Bone marrow (tissue), 2 donors: Measurements from ENCODE around the gene SPOCK1.
"Not testable (repeated sequence)": the region's sequence is repeated elsewhere in the genome, so short reads cannot be mapped to it uniquely, and the experiment has no call there.

Experiments used
- DNase-seq, 2 donors: peaks; one replicate each; lab custom pipeline; 2025; lab: John Stamatoyannopoulos, UW

SPOCK1 gene

DNA sequence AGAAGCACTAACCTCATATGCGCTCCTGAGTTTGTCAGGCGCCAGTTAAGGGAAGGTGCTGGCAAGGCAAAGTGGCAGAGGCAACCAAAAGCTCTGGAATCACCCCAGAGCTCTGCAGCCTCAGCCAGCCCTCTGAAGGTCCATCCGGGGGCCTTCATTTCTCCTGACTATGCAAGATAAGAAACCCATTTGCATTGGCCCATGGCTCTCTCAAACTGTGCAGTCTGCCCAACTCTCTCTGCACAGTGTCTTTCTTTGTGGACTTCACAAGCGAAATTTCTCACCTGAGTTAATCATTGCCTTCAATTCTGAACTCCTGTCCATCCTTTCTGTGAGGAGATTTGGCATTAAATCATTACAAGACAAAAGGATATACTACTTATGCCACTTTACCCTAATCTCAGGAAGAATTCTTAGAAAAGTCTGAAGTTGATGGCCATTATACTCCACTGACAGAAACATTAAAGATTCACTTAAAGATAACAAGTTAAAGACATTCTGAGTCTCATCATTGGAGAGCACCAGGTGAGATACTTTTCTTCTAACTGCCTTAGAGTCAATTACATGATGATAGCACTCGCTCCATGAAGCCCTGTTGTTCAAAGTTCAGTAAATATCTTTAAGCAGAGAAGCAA, 235.6 kb downstream of the SPOCK1 start:
- no peak for DNase-seq

DNA sequence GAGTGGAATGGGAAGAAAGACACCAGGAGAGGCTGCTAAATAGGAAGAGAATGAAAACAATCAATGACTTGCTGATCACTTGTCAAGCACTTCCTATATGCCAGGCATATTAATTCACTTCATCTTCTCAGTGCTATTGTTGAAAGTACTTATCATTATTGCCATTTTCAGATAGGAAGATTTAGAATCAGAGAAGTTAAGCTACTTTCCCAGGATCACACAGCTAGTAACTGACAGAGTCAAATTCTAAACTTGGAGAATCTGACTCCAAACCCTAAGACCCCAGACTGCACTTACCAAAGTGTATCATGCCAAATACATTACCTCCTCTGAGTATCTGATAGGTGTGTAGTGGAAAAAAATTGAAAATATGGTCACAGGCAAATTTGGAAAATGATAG, 236.3 kb downstream of the SPOCK1 start:
- DNase-seq: no peak

- DNase-seq: no peak
Measured at GRCh38 chr5:137260820-137261695, 238.1 kb downstream of the SPOCK1 start.

DNA sequence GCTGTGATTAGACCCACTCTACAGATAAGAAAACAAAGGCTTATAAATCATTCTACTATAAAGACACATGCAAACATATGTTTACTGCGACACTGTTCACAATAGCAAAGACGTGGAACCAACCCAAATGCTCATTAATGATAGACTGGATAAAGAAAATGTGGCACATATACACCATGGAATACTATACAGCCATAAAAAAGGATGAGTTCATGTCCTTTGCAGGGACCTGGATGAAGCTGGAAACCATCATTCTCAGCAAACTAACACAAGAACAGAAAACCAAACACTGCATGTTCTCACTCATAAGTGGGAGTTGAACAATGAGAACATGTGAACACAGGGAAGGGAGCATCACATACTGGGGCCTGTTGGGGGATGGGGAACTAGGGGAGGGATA, 240.0 kb downstream of the SPOCK1 start:
- DNase-seq: not testable (repeated sequence)

GRCh38 chr5:137254119-137255090, 244.7 kb downstream of the SPOCK1 start:
- no peak for DNase-seq

GRCh38 chr5:137252512-137252911, 246.6 kb downstream of the SPOCK1 start:
- DNase-seq: no peak

- no peak for DNase-seq
Measured at GRCh38 chr5:137250421-137250820, 248.7 kb downstream of the SPOCK1 start.

GRCh38 chr5:137248527-137248926, 250.6 kb downstream of the SPOCK1 start:
- no peak for DNase-seq

DNA sequence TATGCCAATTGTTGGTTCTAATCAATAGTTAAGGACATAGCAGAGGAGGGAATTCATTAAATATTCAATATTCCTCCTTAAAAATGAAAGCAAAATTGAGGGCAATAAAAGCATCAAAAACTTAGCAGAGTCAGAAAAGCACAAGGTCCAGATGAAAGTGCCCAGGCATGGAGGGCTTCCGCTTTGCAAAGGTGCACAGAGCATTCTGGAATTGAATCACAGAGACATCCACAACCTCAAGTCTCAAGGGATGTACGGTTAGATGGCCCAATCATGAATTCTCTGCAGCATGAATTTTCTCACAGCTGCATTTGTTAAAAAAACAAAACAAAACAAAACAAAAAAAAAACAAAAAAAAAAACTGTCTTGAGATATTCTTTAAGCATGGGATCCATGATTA, 253.7 kb downstream of the SPOCK1 start:
- no peak for DNase-seq

- no peak for DNase-seq
Measured at GRCh38 chr5:137240285-137240684, 258.8 kb downstream of the SPOCK1 start.

DNA sequence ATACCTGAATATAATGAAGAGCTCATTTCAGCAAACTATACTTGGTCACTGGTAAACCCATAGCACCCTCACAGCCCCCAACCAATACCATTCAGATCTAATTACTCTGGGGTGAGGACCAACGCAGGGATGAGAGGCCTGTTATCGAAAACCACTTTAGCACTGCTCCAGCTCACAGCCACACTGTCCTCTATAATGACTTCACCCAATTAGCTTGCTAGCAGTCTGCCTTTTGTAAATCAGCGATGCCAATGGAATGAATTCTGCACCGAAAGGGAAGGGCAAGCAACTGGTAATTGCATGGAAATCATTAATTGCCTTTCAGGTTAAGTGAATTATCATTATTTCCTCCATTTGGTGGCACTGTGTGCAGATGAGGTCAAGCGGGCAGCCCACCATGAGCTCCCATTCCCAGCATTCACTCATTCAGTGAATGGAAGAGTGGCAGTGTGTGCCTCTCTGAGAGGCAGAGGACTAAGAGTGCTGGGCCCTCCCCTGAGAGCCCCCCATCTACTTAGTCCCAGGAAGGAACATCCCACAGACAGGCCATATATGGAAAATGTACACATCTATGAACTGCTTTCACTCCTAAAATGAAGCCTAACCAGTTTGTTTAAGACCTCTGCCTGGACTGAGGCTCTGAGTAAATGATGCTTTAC, 262.1 kb downstream of the SPOCK1 start:
- no peak for DNase-seq

DNA sequence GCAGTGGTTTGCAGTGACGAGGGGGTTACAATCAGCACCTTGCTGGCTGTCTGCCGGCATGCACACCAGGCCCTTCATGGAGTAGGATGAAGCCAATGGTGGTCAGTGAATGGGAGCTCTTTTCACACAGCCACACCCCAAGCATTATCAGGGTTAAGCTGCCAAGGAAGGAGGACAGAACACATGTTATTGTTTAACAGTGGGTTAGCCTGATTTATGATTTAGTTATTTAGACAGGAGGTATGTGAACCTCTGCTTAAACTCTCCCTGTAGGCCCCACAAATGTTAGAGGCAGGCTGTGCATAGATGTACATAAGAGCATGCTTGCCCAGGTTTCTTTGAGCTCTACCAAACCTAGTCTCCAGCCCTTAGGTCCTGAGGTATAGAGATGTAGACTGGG, 262.9 kb downstream of the SPOCK1 start:
- no peak for DNase-seq

- DNase-seq: no peak
Measured at GRCh38 chr5:137234973-137235943, 263.9 kb downstream of the SPOCK1 start.

DNA sequence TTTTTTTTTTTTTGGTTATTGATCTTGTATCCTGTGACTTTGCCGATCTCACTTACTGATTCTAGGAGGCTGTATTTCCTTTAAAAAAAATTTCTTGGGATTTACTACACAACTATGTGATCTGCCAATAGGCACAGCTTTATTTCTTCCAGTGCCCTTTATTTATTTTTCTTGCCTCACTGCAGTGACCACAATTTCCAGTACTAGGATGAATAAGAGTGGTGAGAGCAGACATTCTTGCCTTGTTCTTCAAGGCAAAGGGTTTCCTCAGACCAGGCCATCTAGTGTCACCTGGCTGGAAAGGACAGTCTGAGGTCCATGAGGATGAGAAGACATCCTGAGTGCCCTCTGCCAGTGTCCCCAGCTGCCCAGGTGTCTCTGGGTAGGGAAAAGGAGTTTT, 265.4 kb downstream of the SPOCK1 start:
- DNase-seq: no peak

GRCh38 chr5:137233304-137233703, 265.8 kb downstream of the SPOCK1 start:
- DNase-seq: not testable (repeated sequence)

DNA sequence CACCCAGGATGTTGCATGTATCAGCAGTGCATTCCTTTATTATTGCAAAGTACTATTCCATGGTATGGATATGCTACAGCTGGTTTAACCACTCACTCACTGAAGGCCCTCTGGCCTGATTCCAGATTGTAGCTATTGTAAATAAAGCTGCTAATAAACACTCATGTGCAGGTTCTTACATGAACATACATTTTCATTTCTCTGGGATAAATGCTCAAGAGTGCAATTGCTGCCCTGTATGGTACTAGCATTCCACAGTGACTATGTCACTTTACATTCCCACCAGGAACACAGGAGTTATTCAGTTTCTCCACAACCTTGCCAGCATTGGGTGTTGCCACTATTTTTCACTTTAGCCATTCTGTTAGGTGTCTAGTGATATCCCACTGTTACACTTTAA, 267.6 kb downstream of the SPOCK1 start:
- no peak for DNase-seq

GRCh38 chr5:137228816-137229215, 270.3 kb downstream of the SPOCK1 start:
- DNase-seq: no peak

DNA sequence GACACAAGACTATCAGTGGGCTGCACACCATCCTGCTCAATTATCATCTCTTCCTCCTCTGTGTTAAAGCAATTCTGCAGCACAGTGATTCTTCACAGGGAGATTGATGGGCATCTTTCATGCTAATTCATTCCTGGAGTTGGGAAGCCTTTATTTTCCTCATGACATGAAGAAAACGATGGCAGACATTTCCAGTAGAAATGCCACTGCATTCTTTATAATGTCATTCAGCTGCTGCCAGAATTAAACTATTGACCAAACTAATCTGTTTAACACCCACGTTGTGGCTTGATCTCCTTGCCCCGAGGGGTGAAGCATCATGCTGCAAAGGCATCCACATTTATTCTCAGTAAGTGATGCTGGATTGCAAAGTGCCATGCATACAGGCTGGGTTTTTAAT, 273.0 kb downstream of the SPOCK1 start:
- DNase-seq: no peak

GRCh38 chr5:137223324-137224295, 275.5 kb downstream of the SPOCK1 start:
- DNase-seq: no peak
